GM23248 (cell line): ENCODE data around the gene DUS1L.

Experiments used
- EZH2 ChIP-seq: fragments of 200-600 bp; sonication (generic); IDR thresholded peaks from 2 replicates; pipeline ENCODE4 v1.6.1; 2018; ENCODE audit warnings: antibody characterized with exemption, mild to moderate bottlenecking; ENCODE audit not compliant: insufficient read depth, poor library complexity, severe bottlenecking
- EZH2phosphoT487 ChIP-seq: fragments of 200-600 bp; sonication (generic); IDR thresholded peaks from 2 replicates; pipeline ENCODE4 v1.6.1; 2018; ENCODE audit warnings: antibody characterized with exemption, moderate library complexity, mild to moderate bottlenecking, low read depth; ENCODE audit not compliant: insufficient read depth

DNA sequence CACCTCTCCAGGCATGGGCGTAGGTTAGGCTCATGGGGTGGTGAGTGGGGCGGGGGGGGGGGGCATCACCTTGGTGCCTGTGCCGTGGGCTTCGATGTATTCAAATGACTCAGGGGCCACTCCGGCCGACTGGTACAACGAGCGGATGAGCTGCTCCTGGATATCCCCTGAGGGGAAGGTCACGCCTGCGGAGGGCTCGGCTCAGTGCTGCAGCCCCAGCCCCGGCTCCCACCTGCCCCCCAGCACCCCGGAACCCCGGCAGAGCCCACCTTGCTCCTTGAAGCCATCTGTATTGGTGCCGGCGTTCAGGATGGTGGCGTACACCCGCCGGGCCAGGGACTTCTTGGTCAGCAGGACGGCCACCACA is 27.0 kb upstream of the DUS1L start:
- TF ChIP-seq EZH2phosphoT487 (no peak), EZH2 (no peak)
